Stomach (tissue), 9 donors: ENCODE data around the gene ZNF135. TPM values are rescaled to one million over a fixed set of nuclear protein-coding genes. Genes with fewer than 3 reads are reported as not detected.

Experiments
- DNase-seq, 2 donors: peaks; one replicate each; pipeline versions ENCODE4 v3.0.0 to v3.0.0-alpha.2; 2013 to 2019
- H3K27ac ChIP-seq, 5 donors: fragments of 200-600 bp in 4 of 5; sonication (generic) in 4 of 5; one replicate each; pipeline ENCODE4 v1.5.1; 2013 to 2019; ENCODE audit warnings: mild to moderate bottlenecking in 1 of 5, moderate library complexity in 1 of 5
- H3K27me3 ChIP-seq, 3 donors: fragments of 200-600 bp; sonication (generic); one replicate each; pipeline ENCODE4 v1.5.1; 2017 to 2019; ENCODE audit warnings: mixed run types in 1 of 3
- H3K36me3 ChIP-seq, 4 donors: fragments of 200-600 bp; sonication (generic); 1 replicate in 3 of 4; 2 replicates in 1 of 4; pipeline ENCODE4 v1.5.1; 2016 to 2019
- H3K4me1 ChIP-seq, 4 donors: fragments of 200-600 bp; sonication (generic); one replicate each; pipeline ENCODE4 v1.5.1; 2016 to 2019
- H3K4me3 ChIP-seq, 4 donors: fragments of 200-600 bp; sonication (generic) in 3 of 4; one replicate each; pipeline ENCODE4 v1.5.1; 2016 to 2019; ENCODE audit warnings: mild to moderate bottlenecking in 1 of 4
- H3K9me3 ChIP-seq, 4 donors: fragments of 200-600 bp; sonication (generic); one replicate each; pipeline ENCODE4 v1.5.1; 2016 to 2019
- CTCF ChIP-seq, 7 experiments: fragments of 450-650 bp in 4 of 7; fragments of 200-600 bp in 3 of 7; sonication (generic) in 3 of 7; IDR thresholded peaks; one replicate each; pipeline ENCODE4 v1.5.1; 2016 to 2019; ENCODE audit warnings: antibody characterized with exemption in 7 of 7, control low read depth in 2 of 7, mild to moderate bottlenecking in 1 of 7
- EP300 ChIP-seq: sonication (generic); formaldehyde crosslinking; IDR thresholded peaks from one replicate; pipeline ENCODE4 v1.6.1; 2017; ENCODE audit warnings: antibody characterized with exemption
- POLR2A ChIP-seq, 4 donors: fragments of 450-650 bp; IDR thresholded peaks; one replicate each; pipeline ENCODE4 v1.6.1; 2016; ENCODE audit warnings: antibody characterized with exemption in 4 of 4, control low read depth in 2 of 4, mild to moderate bottlenecking in 1 of 4, moderate library complexity in 1 of 4
- POLR2AphosphoS5 ChIP-seq, 3 donors: sonication (generic); formaldehyde crosslinking; IDR thresholded peaks; one replicate each; pipeline ENCODE4 v1.6.1; 2016; ENCODE audit warnings: antibody characterized with exemption in 3 of 3
- WGBS, 5 donors: extraction: QIAGEN DNeasy Blood & Tissue Kit in 3 of 5; methylation state at CpG; one replicate each; pipeline versions ENCODE4 v1.1.5 to v1.1.7; 2013 to 2018; 5-methylcytosine and 5-hydroxymethylcytosine counted together
- intact Hi-C: fragments of 100-400 bp; cut with DNase I; formaldehyde crosslinking; loops from one replicate; pipeline ENCODE4 v1.15.1; 2023; ENCODE audit warnings: low total_unique reads
- polyA plus RNA-seq, 3 donors: library from polyadenylated mRNA; stranded (reverse); fragments of 200-250 nt; gene quantifications; one replicate each; pipeline ENCODE4 v1.2.3, GENCODE V29; 2013
- total RNA-seq, 5 donors: library from RNA; depleted of rRNA; stranded (reverse); fragments of >200 nt; gene quantifications; one replicate each; pipeline versions ENCODE4 v1.1.0 to v1.2.3, GENCODE V29; 2014 to 2016
- donor health status: healthy with polysubstance abuse.
- donor health status: Bipolar disorder and iron deficiency.
- donor health status: healthy.

The ZNF135 gene
- total and polyA plus RNA-seq, 8 donors, result 1.6 to 16.3 (median 4.9) TPM; not detected in 1

- intact Hi-C loops, result no loop called here
- H3K27me3 ChIP-seq, result no peaks in the 10 kb centered on the region
- no peak for TF ChIP-seq POLR2A (IDR thresholded peaks at IDR 0.05)
- no peak for TF ChIP-seq POLR2AphosphoS5 (IDR thresholded peaks at IDR 0.05)
- TF ChIP-seq EP300, result no peak
- TF ChIP-seq CTCF (IDR thresholded peaks at IDR 0.05), result no peak
- H3K36me3 ChIP-seq, result peaks cover 0 to 9% (median 0%) of the 10 kb centered on the region in 4 donors
- H3K4me3 ChIP-seq, result no peak overlapping the region
- no peak overlapping the region for H3K27ac ChIP-seq
- H3K9me3 ChIP-seq, result peaks cover 30 to 100% (median 100%) of the 10 kb centered on the region in 4 donors
- no peak for DNase-seq
- WGBS, 5 donors, result 52 to 82% (median 69%) methylated on average over 25 to 41 of the region's 42 CpGs
- H3K4me1 ChIP-seq, result no peaks in the 10 kb centered on the region
These were observed 14.7 kb upstream of the ZNF135 start for GRCh38 chr19:58044391-58044790.

- no peak for TF ChIP-seq EP300
- no peak for TF ChIP-seq POLR2A (IDR thresholded peaks at IDR 0.05)
- no peak for TF ChIP-seq CTCF (IDR thresholded peaks at IDR 0.05)
- no peak for TF ChIP-seq POLR2AphosphoS5 (IDR thresholded peaks at IDR 0.05)
- Histone ChIP-seq H3K4me1 (no peaks in the 10 kb centered on the region), H3K9me3 (peaks cover 30 to 100% (median 100%) of the 10 kb centered on the region in 4 donors), H3K27me3 (no peaks in the 10 kb centered on the region), H3K4me3 (no peak overlapping the region), H3K27ac (no peak overlapping the region), H3K36me3 (peaks cover 0 to 9% (median 0%) of the 10 kb centered on the region in 4 donors)
- intact Hi-C loops, result no loop called here
- DNase-seq, result no peak
- WGBS, 5 donors, result 90 to 94% (median 92%) methylated on average over 17 to 26 of the region's 26 CpGs
These were observed 14.2 kb upstream of the ZNF135 start for GRCh38 chr19:58044886-58045285.

GRCh38 chr19:58045411-58046050 lies 13.6 kb upstream of the ZNF135 start:
- no peak for DNase-seq
- WGBS, 5 donors, result 90 to 94% (median 93%) methylated on average over 20 to 24 of the region's 24 CpGs
- no peaks in the 10 kb centered on the region for H3K4me1 ChIP-seq
- no peak overlapping the region for H3K4me3 ChIP-seq
- H3K27ac ChIP-seq, result no peak overlapping the region
- intact Hi-C loops, result no loop called here
- peaks cover 0 to 9% (median 0%) of the 10 kb centered on the region in 4 donors for H3K36me3 ChIP-seq
- no peak for TF ChIP-seq POLR2AphosphoS5 (IDR thresholded peaks at IDR 0.05)
- H3K27me3 ChIP-seq, result no peaks in the 10 kb centered on the region
- H3K9me3 ChIP-seq, result peaks cover 30 to 100% (median 99%) of the 10 kb centered on the region in 4 donors

GRCh38 chr19:58046856-58047255 lies 12.2 kb upstream of the ZNF135 start:
- WGBS, 5 donors, result 73 to 86% (median 82%) methylated on average over 4 to 7 of the region's 7 CpGs

More at GRCh38 chr19:58046856-58047255, 12.2 kb upstream of the ZNF135 start:
- no peaks in the 10 kb centered on the region for H3K4me1 ChIP-seq
- H3K9me3 ChIP-seq, result peaks cover 25 to 100% (median 99%) of the 10 kb centered on the region in 4 donors
- no peak for DNase-seq
- no peaks in the 10 kb centered on the region for H3K36me3 ChIP-seq
- H3K27ac ChIP-seq, result no peak overlapping the region
- H3K27me3 ChIP-seq, result no peaks in the 10 kb centered on the region
- H3K4me3 ChIP-seq, result no peak overlapping the region
- TF ChIP-seq POLR2AphosphoS5 (IDR thresholded peaks at IDR 0.05), result no peak
- no peak for TF ChIP-seq CTCF (IDR thresholded peaks at IDR 0.05)
- no peak for TF ChIP-seq POLR2A (IDR thresholded peaks at IDR 0.05)
- intact Hi-C loops, result no loop called here
